IgD-negative memory B cell (primary cell): ENCODE results near the gene AATF. TPM values are rescaled to one million over a fixed set of nuclear protein-coding genes. Genes with fewer than 3 reads are reported as not detected.

Experiments used
- H3K27ac Mint-ChIP-seq, 3 donors: one replicate each; pipeline ENCODE4 v1.8.0; 2020 to 2022; ENCODE audit warnings: mild to moderate bottlenecking in 3 of 3, mixed read lengths in 3 of 3, moderate library complexity in 1 of 3
- H3K27me3 Mint-ChIP-seq: one replicate; pipeline ENCODE4 v1.8.0; 2021; ENCODE audit warnings: mixed read lengths
- H3K36me3 Mint-ChIP-seq: one replicate; pipeline ENCODE4 v1.8.0; 2020; ENCODE audit warnings: mild to moderate bottlenecking, mixed read lengths
- H3K4me1 Mint-ChIP-seq, 3 donors: one replicate each; pipeline ENCODE4 v1.8.0; 2020 to 2022; ENCODE audit warnings: mixed read lengths in 3 of 3, mild to moderate bottlenecking in 1 of 3
- H3K4me3 Mint-ChIP-seq, 4 donors: one replicate each; pipeline ENCODE4 v1.8.0; 2020 to 2022; ENCODE audit warnings: mild to moderate bottlenecking in 4 of 4, mixed read lengths in 4 of 4, moderate library complexity in 3 of 4
- H3K9me3 Mint-ChIP-seq, 3 donors: one replicate each; pipeline ENCODE4 v1.8.0; 2020 to 2021; ENCODE audit warnings: mixed read lengths in 3 of 3, mild to moderate bottlenecking in 1 of 3
- polyA plus RNA-seq: library from polyadenylated mRNA; unstranded; fragments of 300-500 nt; fragmentation: Illumina TruSeq; gene quantifications from one replicate; pipeline ENCODE4 v1.2.3, GENCODE V29; 2021

AATF gene
- polyA plus RNA-seq, 1 donor from 2014 or later, result 98.0 TPM

- Mint-ChIP-seq H3K4me1 (peaks cover 4 to 9% (median 6%) of the 10 kb centered on the region in 3 donors), H3K4me3 (no peak overlapping the region), H3K36me3 (peaks cover 6% of the 10 kb centered on the region), H3K9me3 (no peaks in the 10 kb centered on the region), H3K27ac (no peak overlapping the region), H3K27me3 (no peaks in the 10 kb centered on the region)
Measured at GRCh38 chr17:37050920-37051319, 102.2 kb downstream of the AATF start.

DNA sequence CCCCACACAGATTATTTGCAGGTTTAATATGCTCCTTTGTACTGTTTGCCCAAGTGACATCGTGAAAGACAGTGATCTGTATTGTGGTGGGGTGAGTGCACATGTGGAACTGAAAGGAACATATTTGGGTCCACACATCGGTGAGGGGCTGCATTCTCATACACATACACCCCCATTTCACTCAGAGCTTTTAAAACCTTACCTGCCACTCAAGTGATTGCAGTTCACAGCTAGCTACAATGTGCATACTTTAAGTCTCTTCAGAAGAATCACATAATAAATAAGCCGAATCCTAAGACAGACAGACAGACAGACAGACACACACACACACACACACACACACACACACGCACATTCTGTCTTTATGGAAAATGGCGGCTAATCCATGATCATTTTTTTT lies 102.6 kb downstream of the AATF start:
- no peak overlapping the region for H3K27ac Mint-ChIP-seq
- no peak overlapping the region for H3K4me3 Mint-ChIP-seq
- H3K9me3 Mint-ChIP-seq, result no peaks in the 10 kb centered on the region
- H3K36me3 Mint-ChIP-seq, result peaks cover 6% of the 10 kb centered on the region
- H3K27me3 Mint-ChIP-seq, result no peaks in the 10 kb centered on the region
- peaks cover 4 to 9% (median 6%) of the 10 kb centered on the region in 3 donors for H3K4me1 Mint-ChIP-seq

- no peaks in the 10 kb centered on the region for H3K27me3 Mint-ChIP-seq
- H3K9me3 Mint-ChIP-seq, result no peaks in the 10 kb centered on the region
- H3K4me3 Mint-ChIP-seq, result no peak overlapping the region
- H3K27ac Mint-ChIP-seq, result no peak overlapping the region
- peaks cover 9% of the 10 kb centered on the region for H3K36me3 Mint-ChIP-seq
- peaks cover 4 to 9% (median 6%) of the 10 kb centered on the region in 3 donors for H3K4me1 Mint-ChIP-seq
Measured at GRCh38 chr17:37051833-37052232, 103.1 kb downstream of the AATF start.

DNA sequence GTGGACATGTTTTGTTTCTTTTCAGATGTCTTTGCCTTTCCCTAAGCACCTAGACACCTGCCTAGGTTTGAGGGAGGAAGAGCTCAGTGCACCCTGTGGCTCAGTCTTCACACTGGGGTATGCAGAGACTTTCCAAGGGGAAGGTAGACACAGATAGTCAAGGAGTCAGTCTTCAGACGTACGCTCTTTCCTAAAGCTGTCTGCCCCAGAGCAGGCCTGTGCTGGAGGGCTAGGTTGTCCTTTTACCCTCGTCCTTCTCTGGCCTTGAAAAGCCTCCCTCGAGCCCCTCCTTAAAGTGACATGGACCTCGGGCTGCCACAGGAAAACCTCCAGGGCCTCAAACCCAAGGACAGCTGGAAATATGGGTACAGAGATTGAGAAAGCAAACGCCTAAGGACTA lies 103.7 kb downstream of the AATF start:
- H3K9me3 Mint-ChIP-seq, result no peaks in the 10 kb centered on the region
- H3K4me1 Mint-ChIP-seq, result peaks cover 3 to 9% (median 5%) of the 10 kb centered on the region in 3 donors
- peaks cover 10% of the 10 kb centered on the region for H3K36me3 Mint-ChIP-seq
- H3K4me3 Mint-ChIP-seq, result no peak overlapping the region
- no peak overlapping the region for H3K27ac Mint-ChIP-seq
- H3K27me3 Mint-ChIP-seq, result no peaks in the 10 kb centered on the region

DNA sequence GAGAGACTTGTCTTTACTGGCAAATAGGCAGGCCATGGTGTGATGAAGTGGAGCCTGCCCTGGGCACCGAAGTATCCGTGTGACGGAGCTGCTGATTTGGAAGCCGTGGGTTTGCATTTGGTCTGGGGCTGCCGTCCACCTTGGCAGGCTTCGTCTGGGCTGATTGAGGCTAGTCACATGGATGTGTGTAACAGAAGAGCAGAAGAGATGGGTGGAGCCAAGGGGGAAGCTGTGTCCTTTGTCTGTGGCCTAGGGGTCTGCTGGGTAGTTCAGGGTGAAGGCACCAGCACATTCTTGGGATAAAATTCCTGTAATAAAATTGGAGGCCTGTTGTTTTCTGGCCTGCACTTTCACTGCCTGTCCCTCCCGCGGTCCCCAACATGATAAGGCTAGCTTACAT lies 106.1 kb downstream of the AATF start:
- Mint-ChIP-seq H3K27ac (peak overlapping the region in 2 of 3 donors; percentile 2 to 64), H3K4me1 (no peaks in the 10 kb centered on the region), H3K9me3 (no peaks in the 10 kb centered on the region), H3K36me3 (peaks cover 14% of the 10 kb centered on the region), H3K4me3 (no peak overlapping the region), H3K27me3 (no peaks in the 10 kb centered on the region)

DNA sequence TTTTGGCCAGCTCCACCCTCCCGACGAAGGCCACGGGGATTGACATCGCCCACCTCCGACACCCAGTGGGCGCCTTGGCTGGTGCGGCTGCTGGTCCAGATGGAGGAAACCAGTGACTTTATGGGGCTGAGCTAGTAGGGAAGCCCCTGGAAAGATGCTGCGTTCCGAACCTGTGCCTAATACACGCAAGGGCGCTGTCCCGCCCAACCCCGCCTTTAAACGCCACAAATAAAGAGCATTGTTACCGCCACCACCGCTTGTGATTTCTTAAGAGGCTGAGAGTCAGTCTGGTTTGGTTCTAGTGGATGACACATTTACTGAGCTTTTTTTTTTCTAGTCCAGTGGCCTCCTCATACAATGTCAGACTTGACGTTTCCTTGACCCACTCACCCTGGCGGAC lies 107.9 kb downstream of the AATF start:
- Mint-ChIP-seq H3K36me3 (peaks cover 16% of the 10 kb centered on the region), H3K4me1 (no peaks in the 10 kb centered on the region), H3K9me3 (no peaks in the 10 kb centered on the region), H3K4me3 (no peak overlapping the region), H3K27me3 (no peaks in the 10 kb centered on the region), H3K27ac (no peak overlapping the region)

GRCh38 chr17:37059493-37059892 lies 110.7 kb downstream of the AATF start:
- Mint-ChIP-seq H3K27me3 (no peaks in the 10 kb centered on the region), H3K4me1 (no peaks in the 10 kb centered on the region), H3K36me3 (peaks cover 11% of the 10 kb centered on the region), H3K4me3 (no peak overlapping the region), H3K9me3 (no peaks in the 10 kb centered on the region), H3K27ac (no peak overlapping the region)

- Mint-ChIP-seq H3K36me3 (peaks cover 10% of the 10 kb centered on the region), H3K4me3 (no peak overlapping the region), H3K27me3 (no peaks in the 10 kb centered on the region), H3K9me3 (no peaks in the 10 kb centered on the region), H3K4me1 (no peaks in the 10 kb centered on the region), H3K27ac (no peak overlapping the region)
Measured at GRCh38 chr17:37060094-37060493, 111.3 kb downstream of the AATF start.

GRCh38 chr17:37060928-37061327 lies 112.2 kb downstream of the AATF start:
- H3K36me3 Mint-ChIP-seq, result peaks cover 10% of the 10 kb centered on the region

GRCh38 chr17:37062021-37062420 lies 113.3 kb downstream of the AATF start:
- Mint-ChIP-seq H3K9me3 (no peaks in the 10 kb centered on the region), H3K27me3 (peaks cover 4% of the 10 kb centered on the region), H3K4me1 (peaks cover 0 to 2% (median 0%) of the 10 kb centered on the region in 3 donors), H3K36me3 (peaks cover 6% of the 10 kb centered on the region), H3K27ac (peak overlapping the region in 1 of 3 donors; percentile 74), H3K4me3 (no peak overlapping the region)

More at GRCh38 chr17:37060928-37061327, 112.2 kb downstream of the AATF start:
- Mint-ChIP-seq H3K27ac (no peak overlapping the region), H3K4me1 (no peaks in the 10 kb centered on the region), H3K4me3 (no peak overlapping the region), H3K9me3 (no peaks in the 10 kb centered on the region), H3K27me3 (no peaks in the 10 kb centered on the region)

DNA sequence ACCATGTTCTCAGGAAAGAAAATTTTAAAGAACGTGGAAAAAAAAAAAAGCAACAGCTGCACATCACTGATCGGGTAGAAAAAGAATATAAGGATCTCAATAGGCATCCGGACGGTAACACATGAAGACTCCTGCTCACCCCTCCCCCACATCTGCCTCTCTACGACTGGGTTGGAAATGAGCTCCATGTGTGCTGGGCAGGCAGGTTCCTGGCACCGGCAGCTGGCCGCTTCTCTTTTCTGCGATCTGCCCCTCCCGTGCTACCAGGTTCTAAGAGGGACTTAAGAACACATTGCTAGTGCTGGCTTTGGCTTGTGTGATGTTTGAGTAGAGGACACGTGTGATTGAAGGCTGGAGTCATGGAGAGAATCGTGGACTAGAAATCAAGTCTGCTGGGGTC lies 115.5 kb downstream of the AATF start:
- Mint-ChIP-seq H3K27ac (no peak overlapping the region), H3K36me3 (peaks cover 2% of the 10 kb centered on the region), H3K27me3 (peaks cover 4% of the 10 kb centered on the region), H3K4me1 (peaks cover 0 to 2% (median 0%) of the 10 kb centered on the region in 3 donors), H3K9me3 (no peaks in the 10 kb centered on the region), H3K4me3 (no peak overlapping the region)

GRCh38 chr17:37064956-37065355 lies 116.2 kb downstream of the AATF start:
- Mint-ChIP-seq H3K27me3 (peaks cover 4% of the 10 kb centered on the region), H3K4me1 (peaks cover 0 to 2% (median 0%) of the 10 kb centered on the region in 3 donors), H3K36me3 (peaks cover 2% of the 10 kb centered on the region), H3K9me3 (no peaks in the 10 kb centered on the region), H3K27ac (no peak overlapping the region), H3K4me3 (no peak overlapping the region)

- H3K27me3 Mint-ChIP-seq, result peaks cover 4% of the 10 kb centered on the region
- no peak overlapping the region for H3K27ac Mint-ChIP-seq
- no peaks in the 10 kb centered on the region for H3K9me3 Mint-ChIP-seq
- H3K4me3 Mint-ChIP-seq, result no peak overlapping the region
- no peaks in the 10 kb centered on the region for H3K36me3 Mint-ChIP-seq
- H3K4me1 Mint-ChIP-seq, result peaks cover 0 to 2% (median 0%) of the 10 kb centered on the region in 3 donors
Measured at GRCh38 chr17:37065486-37066321, 117.0 kb downstream of the AATF start.

GRCh38 chr17:37066322-37067255 lies 117.8 kb downstream of the AATF start:
- Mint-ChIP-seq H3K27ac (no peak overlapping the region), H3K4me3 (no peak overlapping the region), H3K27me3 (peaks cover 4% of the 10 kb centered on the region), H3K9me3 (no peaks in the 10 kb centered on the region), H3K4me1 (peaks cover 0 to 2% (median 0%) of the 10 kb centered on the region in 3 donors), H3K36me3 (no peaks in the 10 kb centered on the region)

DNA sequence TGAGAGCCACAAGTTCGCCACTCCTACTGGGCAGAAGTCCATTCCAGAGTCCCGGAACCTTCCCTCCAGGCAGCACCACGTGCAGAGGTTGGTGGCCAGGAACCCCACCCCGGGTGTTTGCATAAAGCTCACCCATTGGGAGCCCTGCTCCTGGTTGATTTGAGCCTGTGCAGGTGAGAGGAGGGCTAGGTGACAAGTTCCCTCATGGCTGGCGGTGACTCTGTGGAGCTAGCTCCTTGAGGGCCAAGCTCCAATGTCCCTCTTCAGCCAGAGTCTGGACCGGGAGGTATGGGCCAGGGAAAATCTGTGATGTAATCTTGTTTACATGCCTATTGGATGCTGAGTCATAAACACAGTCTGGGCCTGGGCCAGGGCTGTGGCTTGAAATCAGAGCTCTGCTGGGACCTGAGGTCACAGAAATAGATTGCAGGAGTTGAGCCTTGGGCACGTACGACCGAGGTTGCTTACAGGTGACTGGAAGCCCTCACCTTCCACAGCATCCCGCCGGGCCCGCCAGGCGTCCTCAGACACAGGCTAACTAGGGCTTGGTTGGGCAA lies 118.9 kb downstream of the AATF start:
- H3K36me3 Mint-ChIP-seq, result no peaks in the 10 kb centered on the region
- peaks cover 4% of the 10 kb centered on the region for H3K27me3 Mint-ChIP-seq
- H3K27ac Mint-ChIP-seq, result no peak overlapping the region
- H3K4me1 Mint-ChIP-seq, result peaks cover 0 to 2% (median 0%) of the 10 kb centered on the region in 3 donors
- no peak overlapping the region for H3K4me3 Mint-ChIP-seq
- H3K9me3 Mint-ChIP-seq, result no peaks in the 10 kb centered on the region
